Thymus (tissue), 11 donors: ENCODE data around the gene MYCBP2. TPM values are rescaled to one million over a fixed set of nuclear protein-coding genes. Genes with fewer than 3 reads are reported as not detected.

ENCODE experiments used
- DNase-seq, 9 donors: peaks; one replicate each; pipeline ENCODE4 v3.0.0-alpha.2; 2013; ENCODE audit warnings: low spot score in 9 of 9, low read depth in 6 of 9, missing footprints in 1 of 9
- H3K27ac ChIP-seq, 2 donors: one replicate each; pipeline ENCODE4 v1.5.1; 2013; ENCODE audit warnings: control low read depth in 1 of 2, low read depth in 1 of 2, low read length in 1 of 2, mild to moderate bottlenecking in 1 of 2, moderate library complexity in 1 of 2
- H3K27me3 ChIP-seq, 2 donors: one replicate each; pipeline ENCODE4 v1.5.1; 2013; ENCODE audit warnings: low read length in 1 of 2; ENCODE audit not compliant: control insufficient read depth in 2 of 2, insufficient read depth in 1 of 2
- H3K36me3 ChIP-seq, 2 donors: one replicate each; pipeline ENCODE4 v1.5.1; 2013; ENCODE audit warnings: low read length in 1 of 2, mild to moderate bottlenecking in 1 of 2, moderate library complexity in 1 of 2; ENCODE audit not compliant: control insufficient read depth in 2 of 2, insufficient read depth in 2 of 2
- H3K4me1 ChIP-seq, 2 donors: one replicate each; pipeline ENCODE4 v1.5.1; 2013; ENCODE audit warnings: low read length in 2 of 2; ENCODE audit not compliant: control insufficient read depth in 2 of 2, insufficient read depth in 2 of 2
- H3K4me3 ChIP-seq, 2 donors: one replicate each; pipeline ENCODE4 v1.5.1; 2013; ENCODE audit warnings: low read length in 2 of 2, control low read depth in 1 of 2, mild to moderate bottlenecking in 1 of 2
- H3K9me3 ChIP-seq, 2 donors: one replicate each; pipeline ENCODE4 v1.5.1; 2013; ENCODE audit warnings: low read length in 1 of 2, mild to moderate bottlenecking in 1 of 2; ENCODE audit not compliant: control insufficient read depth in 2 of 2, insufficient read depth in 1 of 2
- WGBS: extraction: QIAGEN DNeasy Blood & Tissue Kit; methylation state at CpG from one replicate; pipeline ENCODE4 v1.1.7; 2013; 5-methylcytosine and 5-hydroxymethylcytosine counted together
- polyA plus RNA-seq: library from polyadenylated mRNA; stranded (reverse); fragments of 200-250 nt; gene quantifications from one replicate; pipeline ENCODE4 v1.2.3, GENCODE V29; 2013
- total RNA-seq: library from RNA; stranded (reverse); fragments of 120-200 nt; gene quantifications from one replicate; pipeline ENCODE4 v1.2.4, GENCODE V29; 2013
- donor health status: healthy.

MYCBP2 gene
- total and polyA plus RNA-seq, 2 donors = 63.3 to 65.3 TPM

DNA sequence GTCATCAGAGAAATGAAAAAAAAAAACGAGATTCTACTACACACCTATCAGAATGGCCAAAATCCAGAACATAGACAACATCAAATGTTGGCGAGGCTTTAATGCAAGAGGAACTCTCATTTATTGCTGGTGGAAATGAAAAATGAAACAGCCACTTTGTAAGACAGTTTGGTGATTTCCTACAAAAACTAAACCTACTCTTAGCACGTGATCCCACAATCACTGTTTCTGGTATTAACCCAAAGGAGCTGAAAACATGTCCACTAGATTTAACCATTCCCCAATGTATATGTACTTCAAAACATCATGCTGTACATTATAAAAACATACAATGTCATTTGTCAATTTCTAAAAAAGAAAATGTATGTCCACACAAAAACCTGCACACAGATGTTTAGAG, 13.0 kb downstream of the MYCBP2 start:
- Histone ChIP-seq H3K36me3 (peaks cover 0 to 6% of the 10 kb centered on the region in 2 donors), H3K27me3 (no peaks in the 10 kb centered on the region), H3K4me3 (no peak overlapping the region), H3K9me3 (no peaks in the 10 kb centered on the region), H3K4me1 (peaks cover 14 to 21% of the 10 kb centered on the region in 2 donors), H3K27ac (no peak overlapping the region)
- no peak for DNase-seq
- WGBS = 88% methylated on average over 3 of the region's 3 CpGs

- DNase-seq = no peak
- Histone ChIP-seq H3K27me3 (no peaks in the 10 kb centered on the region), H3K36me3 (peaks cover 0 to 4% of the 10 kb centered on the region in 2 donors), H3K4me1 (peaks cover 14 to 26% of the 10 kb centered on the region in 2 donors), H3K9me3 (no peaks in the 10 kb centered on the region), H3K27ac (no peak overlapping the region), H3K4me3 (no peak overlapping the region)
- 96% methylated on average over 1 of the region's 1 CpG for WGBS
These were observed 14.6 kb downstream of the MYCBP2 start for GRCh38 chr13:77312311-77312710.

DNA sequence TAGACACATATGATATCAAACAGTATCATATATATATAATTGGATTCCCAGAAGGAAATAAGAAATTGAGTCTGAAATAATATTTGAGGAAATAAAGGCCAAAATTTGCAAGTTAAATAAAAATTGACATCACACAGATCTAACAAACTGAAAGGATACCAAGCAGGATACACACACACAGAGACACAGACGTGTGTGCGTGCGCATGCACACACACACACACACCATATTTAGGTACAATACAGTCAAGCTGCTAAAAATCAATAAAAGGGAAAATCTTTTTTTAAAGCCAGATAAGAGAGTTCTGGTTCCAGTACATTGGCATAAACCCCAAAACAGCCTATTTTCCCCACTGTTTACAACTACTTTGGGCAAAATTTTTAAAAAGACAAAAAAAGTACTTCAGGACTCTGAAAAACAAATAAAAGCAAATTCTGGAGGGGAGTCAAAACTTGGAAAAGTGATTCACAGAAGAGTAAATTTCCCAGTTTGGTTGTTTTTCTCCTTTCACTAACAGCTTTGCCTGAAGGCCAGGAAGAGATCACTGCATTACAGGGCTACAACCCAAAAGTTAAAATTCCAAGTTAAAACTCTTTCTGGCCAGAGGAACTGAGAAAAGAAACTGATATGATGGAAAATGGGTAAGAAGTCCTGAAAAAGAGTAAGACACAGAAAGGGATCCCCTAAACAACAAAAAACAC, 16.2 kb downstream of the MYCBP2 start:
- Histone ChIP-seq H3K27ac (peak overlapping the region in 1 of 2 donors; percentile 14), H3K9me3 (no peaks in the 10 kb centered on the region), H3K4me3 (no peak overlapping the region), H3K4me1 (peaks cover 5 to 15% of the 10 kb centered on the region in 2 donors), H3K27me3 (no peaks in the 10 kb centered on the region), H3K36me3 (no peaks in the 10 kb centered on the region)
- DNase-seq = no peak
- WGBS = 93% methylated on average over 3 of the region's 3 CpGs

GRCh38 chr13:77310161-77310560, 16.7 kb downstream of the MYCBP2 start:
- H3K4me1 ChIP-seq = peaks cover 5 to 15% of the 10 kb centered on the region in 2 donors
- WGBS = 97% methylated on average over 2 of the region's 2 CpGs
- H3K36me3 ChIP-seq = no peaks in the 10 kb centered on the region
- no peaks in the 10 kb centered on the region for H3K9me3 ChIP-seq
- DNase-seq = no peak
- H3K27ac ChIP-seq = no peak overlapping the region
- no peak overlapping the region for H3K4me3 ChIP-seq
- no peaks in the 10 kb centered on the region for H3K27me3 ChIP-seq

DNA sequence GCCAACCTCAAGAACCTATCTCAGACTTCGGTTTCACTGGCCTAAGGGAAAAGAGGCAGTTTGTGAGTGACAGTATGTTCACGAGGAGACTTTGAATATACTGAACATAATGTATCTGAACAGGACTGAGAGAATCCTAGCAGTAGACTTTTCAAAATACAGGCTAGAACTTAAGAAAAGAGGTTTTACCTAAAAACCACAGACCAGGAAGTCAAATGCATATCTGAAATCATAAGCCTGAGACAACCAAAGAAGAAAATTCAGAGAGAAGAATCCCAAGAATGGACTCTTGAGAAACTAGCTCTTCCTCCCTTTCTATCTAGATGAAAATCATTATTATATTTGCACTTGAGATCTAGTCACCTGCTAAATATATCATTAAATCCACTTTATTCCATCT, 17.6 kb downstream of the MYCBP2 start:
- 83% methylated on average over 2 of the region's 2 CpGs for WGBS
- Histone ChIP-seq H3K27me3 (no peaks in the 10 kb centered on the region), H3K9me3 (no peaks in the 10 kb centered on the region), H3K4me3 (no peak overlapping the region), H3K4me1 (peaks cover 5 to 15% of the 10 kb centered on the region in 2 donors), H3K36me3 (no peaks in the 10 kb centered on the region), H3K27ac (no peak overlapping the region)
- DNase-seq = peak in 1 of 9 donors; percentile 41

DNA sequence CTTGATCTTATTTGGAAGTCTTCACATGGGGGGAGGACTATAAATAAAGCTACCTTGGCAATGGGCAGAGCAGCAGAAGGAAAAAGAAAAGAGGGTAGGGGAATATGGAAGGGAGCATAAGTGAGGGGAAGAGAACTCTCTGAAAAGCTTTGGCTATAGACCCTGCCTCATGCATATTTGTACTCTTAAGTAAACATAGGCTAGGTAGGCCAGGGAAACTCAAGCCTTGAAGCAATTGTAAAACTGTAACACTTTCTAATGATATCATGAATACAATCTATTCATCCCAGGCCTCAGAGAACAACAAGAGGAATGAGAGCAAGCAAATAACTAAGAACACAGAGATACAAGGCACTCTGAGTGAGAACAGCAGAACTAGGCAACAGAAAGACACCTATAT, 20.4 kb downstream of the MYCBP2 start:
- Histone ChIP-seq H3K9me3 (no peaks in the 10 kb centered on the region), H3K4me1 (peaks cover 5 to 15% of the 10 kb centered on the region in 2 donors), H3K4me3 (no peak overlapping the region), H3K27me3 (no peaks in the 10 kb centered on the region), H3K27ac (no peak overlapping the region), H3K36me3 (no peaks in the 10 kb centered on the region)
- no peak for DNase-seq

- DNase-seq = no peak
- no peaks in the 10 kb centered on the region for H3K36me3 ChIP-seq
- no peaks in the 10 kb centered on the region for H3K27me3 ChIP-seq
- no peak overlapping the region for H3K27ac ChIP-seq
- no peaks in the 10 kb centered on the region for H3K9me3 ChIP-seq
- H3K4me3 ChIP-seq = no peak overlapping the region
- peaks cover 0 to 15% of the 10 kb centered on the region in 2 donors for H3K4me1 ChIP-seq
These were observed 21.6 kb downstream of the MYCBP2 start for GRCh38 chr13:77305266-77305665.

- peaks cover 4 to 7% of the 10 kb centered on the region in 2 donors for H3K36me3 ChIP-seq
- no peak overlapping the region for H3K4me3 ChIP-seq
- no peak for DNase-seq
- WGBS = 82% methylated on average over 5 of the region's 5 CpGs
- H3K9me3 ChIP-seq = no peaks in the 10 kb centered on the region
- no peaks in the 10 kb centered on the region for H3K4me1 ChIP-seq
- H3K27ac ChIP-seq = no peak overlapping the region
- no peaks in the 10 kb centered on the region for H3K27me3 ChIP-seq
These were observed 26.5 kb downstream of the MYCBP2 start for GRCh38 chr13:77300176-77301037.

- Histone ChIP-seq H3K4me3 (no peak overlapping the region), H3K27ac (no peak overlapping the region), H3K9me3 (no peaks in the 10 kb centered on the region), H3K27me3 (no peaks in the 10 kb centered on the region), H3K36me3 (peaks cover 7 to 14% of the 10 kb centered on the region in 2 donors), H3K4me1 (no peaks in the 10 kb centered on the region)
- no peak for DNase-seq
- WGBS = 98% methylated on average over 1 of the region's 1 CpG
These were observed 27.3 kb downstream of the MYCBP2 start for GRCh38 chr13:77299587-77299986.
